GM18873 (cell line): ENCODE data around the gene RPN1.
"Not testable (repeated sequence)": the region's sequence is repeated elsewhere in the genome, so short reads cannot be mapped to it uniquely, and the experiment has no call there.

Experiments used
- ATAC-seq: cut with Tn5 transposase; IDR thresholded peaks from one replicate; pipeline ENCODE4 v1.9.1; 2021; ENCODE audit warnings: mild to moderate bottlenecking, moderate library complexity, moderate number of reproducible peaks; ENCODE audit not compliant: unreplicated experiment, low FRiP score

Gene RPN1

DNA sequence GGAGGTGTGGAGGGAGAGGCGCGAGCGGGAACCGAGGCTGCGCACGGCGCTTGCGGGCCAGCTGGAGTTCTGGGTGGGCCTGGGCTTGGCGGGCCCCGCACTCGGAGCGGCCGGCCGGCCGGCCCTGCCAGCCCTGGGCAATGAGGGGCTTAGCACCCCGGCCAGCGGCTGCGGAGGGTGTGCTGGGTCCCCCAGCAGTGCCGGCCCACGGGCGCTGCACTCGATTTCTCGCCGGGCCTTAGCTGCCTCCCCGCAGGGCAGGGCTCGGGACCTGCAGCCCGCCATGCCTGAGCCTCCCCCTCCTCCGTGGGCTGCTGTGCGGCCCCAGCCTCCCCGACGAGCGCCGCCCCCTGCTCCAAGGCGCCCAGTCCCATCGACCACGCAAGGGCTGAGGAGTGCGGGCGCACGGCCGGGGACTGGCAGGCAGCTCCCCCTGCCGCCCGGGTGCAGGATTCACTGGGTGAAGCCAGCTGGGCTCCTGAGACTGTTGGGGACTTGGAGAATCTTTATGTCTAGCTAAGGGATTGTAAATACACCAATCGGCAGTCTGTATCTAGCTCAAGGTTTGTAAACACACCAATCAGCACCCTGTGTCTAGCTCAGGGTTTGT is 2.9 kb upstream of the RPN1 start:
- ATAC-seq: not testable (repeated sequence)

GRCh38 chr3:128648940-128649663 is 1.5 kb downstream of the RPN1 start:
- no peak for ATAC-seq

- no peak for ATAC-seq
Observed at GRCh38 chr3:128648402-128648801, 2.2 kb downstream of the RPN1 start.

DNA sequence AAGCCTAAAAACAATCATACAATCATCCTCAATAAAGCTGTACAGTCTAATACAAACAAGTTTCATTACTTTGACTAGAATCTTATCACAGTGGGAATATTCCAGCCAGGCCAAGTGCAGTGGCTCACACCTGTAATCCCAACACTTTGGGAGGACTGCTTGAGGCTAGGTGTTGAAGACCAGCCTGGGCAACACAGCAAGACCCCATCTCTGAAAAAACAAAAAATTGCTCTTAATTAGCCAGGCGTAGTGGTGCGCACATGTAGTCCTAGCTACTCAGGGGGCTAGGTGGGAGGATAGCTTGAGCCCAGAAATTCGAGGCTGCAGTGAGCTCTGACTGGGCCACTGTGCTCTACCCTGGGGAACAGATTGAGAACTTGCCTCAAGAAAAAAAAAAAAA is 3.3 kb downstream of the RPN1 start:
- ATAC-seq: no peak

DNA sequence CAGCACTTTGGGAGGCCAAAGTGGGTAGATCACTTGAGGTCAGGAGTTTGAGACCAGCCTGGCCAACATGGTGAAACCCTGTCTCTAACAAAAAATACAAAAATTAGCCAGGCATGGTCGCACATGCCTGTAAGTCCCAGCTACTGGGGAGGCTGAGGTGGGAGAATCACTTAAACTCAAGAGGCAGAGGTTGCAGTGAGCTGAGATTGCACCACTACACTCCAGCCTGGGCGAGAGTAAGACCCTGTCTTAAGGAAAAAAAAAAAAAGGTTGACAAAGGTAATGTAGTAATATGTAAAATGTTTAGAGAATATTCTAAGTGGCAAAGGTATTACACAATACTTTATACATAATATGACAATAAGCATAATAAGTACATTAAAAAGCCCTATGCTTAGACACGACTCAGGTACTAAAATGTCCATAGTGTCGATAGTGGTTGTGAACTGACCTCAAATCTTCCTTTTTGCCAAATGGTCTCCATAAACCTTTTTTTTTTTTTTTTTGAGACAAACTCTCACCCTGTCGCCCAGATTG is 16.5 kb downstream of the RPN1 start:
- ATAC-seq: no peak

GRCh38 chr3:128632301-128632700 is 18.3 kb downstream of the RPN1 start:
- ATAC-seq: no peak

DNA sequence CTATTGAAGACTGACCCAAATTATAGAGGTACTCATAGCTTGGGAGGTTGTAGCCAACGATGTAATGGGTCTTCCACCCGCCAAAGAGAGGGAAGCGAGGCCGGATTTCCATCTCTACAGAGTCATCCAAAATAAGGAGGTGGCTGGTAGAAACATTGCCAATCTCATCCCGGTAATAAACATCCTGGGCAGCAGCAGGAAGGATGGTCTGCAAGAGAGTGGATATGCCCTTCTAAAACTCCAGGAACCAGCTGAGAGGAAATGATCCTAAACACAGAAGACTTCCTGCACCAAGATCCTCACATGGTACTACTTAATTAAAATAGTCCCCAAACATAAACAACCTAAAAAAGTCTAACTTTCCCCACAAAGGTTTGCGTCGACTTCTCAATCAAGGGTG is 20.7 kb downstream of the RPN1 start:
- ATAC-seq: no peak

GRCh38 chr3:128625409-128625945 is 25.1 kb downstream of the RPN1 start:
- no peak for ATAC-seq

DNA sequence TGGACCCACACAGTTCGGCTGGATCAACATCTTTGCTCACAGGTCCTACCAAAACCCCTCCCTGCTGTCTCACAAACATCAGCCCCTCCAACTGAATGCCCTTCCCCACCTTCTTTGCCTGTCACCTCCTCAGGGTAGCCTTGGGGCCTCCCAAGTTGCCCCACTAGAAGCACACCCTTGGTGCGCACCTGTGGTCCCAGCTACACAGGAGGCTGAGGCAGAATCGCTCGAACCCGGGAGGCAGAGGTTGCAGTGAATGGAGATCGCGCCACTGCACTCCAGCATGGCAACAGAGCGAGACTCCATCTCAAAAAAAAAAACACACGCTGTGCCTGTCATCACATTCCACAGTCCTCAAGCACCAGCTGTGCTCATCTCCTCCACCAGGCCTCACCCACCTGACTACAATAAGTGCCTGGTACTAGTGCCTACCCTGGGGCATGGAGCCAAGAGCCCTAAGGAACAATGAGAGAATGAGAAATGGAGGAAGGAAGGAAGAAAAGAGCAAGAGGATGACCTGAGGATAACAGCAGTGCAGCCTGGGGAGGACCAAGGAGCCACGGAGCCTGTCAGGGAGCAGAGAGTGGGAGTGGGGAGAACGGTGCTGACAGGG is 26.0 kb downstream of the RPN1 start:
- ATAC-seq: no peak

DNA sequence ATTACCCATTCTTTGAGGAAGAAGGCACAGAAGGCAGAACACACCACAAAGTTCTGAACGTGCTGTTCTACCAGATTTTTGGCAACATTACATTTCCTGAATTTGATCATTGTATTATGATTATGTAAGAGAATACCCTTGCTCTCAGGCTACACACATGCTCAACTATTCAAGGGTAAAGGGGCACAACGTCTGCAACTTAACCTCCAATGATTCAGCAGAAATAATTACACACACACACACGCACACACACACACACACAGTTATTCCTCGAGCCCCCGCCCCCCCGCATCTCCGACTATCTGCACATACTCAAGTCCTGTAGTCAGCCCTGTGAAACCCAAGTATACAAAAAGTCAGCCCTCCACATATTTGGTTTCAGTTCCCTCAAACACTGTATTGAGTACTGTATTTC is 26.8 kb downstream of the RPN1 start:
- ATAC-seq: no peak

DNA sequence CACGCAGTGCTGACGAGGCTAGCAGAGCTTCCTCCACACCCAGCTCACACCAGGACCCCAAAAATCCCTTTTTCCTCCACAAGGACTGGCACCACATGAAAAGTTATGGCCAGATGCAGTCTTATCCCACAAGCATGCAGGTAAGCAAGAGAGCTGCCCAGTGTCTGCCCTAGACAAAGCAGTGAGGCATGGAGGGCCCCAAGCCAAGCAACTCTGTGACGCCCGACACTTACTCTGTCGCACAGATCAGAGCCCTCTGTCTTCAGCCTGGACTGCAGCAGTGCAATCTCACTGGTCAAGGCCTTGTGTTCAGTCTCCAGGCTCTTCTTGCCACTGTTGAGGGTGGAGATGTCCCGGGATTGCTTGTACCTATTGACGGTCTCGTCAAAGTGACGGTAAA is 28.7 kb downstream of the RPN1 start:
- ATAC-seq: no peak

- ATAC-seq: no peak
Observed at GRCh38 chr3:128621234-128621633, 29.4 kb downstream of the RPN1 start.

DNA sequence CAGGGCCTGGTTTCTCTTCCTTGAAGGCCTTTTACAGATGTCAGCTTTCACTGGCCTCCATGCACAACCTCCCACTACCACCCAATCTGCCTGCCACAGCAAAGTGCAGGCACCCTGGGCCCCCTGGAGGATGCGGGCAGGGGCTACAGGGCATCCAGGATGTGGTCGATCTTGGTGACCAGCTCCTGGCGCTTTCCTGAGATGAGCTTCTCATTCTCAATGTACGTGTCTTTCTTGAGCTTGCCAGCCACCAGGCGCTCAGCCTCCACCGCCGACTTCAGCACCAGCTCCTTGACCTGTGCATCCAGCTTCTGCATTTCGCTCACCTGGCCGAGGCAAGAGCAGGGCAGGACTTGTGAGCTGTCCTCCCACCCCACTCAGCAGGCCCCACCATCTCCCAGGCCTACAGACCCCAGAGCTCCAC is 30.3 kb downstream of the RPN1 start:
- no peak for ATAC-seq

- no peak for ATAC-seq
Observed at GRCh38 chr3:128619146-128619890, 31.3 kb downstream of the RPN1 start.

DNA sequence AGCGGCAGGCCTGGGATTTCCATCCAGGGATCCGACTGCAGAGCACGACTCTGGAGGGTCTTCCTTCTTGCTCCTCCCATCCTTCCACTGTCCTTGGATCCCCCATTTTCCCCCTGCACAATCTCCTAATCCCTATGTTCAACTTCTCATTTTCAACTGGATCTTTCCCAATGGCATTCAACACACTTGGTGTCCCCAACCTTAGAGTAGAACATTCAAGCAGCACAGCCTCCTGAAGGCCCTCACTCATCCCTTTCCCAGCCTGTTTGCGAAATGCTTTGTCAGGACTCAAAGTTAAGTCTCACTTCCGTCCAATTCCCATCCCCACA is 32.3 kb downstream of the RPN1 start:
- no peak for ATAC-seq

DNA sequence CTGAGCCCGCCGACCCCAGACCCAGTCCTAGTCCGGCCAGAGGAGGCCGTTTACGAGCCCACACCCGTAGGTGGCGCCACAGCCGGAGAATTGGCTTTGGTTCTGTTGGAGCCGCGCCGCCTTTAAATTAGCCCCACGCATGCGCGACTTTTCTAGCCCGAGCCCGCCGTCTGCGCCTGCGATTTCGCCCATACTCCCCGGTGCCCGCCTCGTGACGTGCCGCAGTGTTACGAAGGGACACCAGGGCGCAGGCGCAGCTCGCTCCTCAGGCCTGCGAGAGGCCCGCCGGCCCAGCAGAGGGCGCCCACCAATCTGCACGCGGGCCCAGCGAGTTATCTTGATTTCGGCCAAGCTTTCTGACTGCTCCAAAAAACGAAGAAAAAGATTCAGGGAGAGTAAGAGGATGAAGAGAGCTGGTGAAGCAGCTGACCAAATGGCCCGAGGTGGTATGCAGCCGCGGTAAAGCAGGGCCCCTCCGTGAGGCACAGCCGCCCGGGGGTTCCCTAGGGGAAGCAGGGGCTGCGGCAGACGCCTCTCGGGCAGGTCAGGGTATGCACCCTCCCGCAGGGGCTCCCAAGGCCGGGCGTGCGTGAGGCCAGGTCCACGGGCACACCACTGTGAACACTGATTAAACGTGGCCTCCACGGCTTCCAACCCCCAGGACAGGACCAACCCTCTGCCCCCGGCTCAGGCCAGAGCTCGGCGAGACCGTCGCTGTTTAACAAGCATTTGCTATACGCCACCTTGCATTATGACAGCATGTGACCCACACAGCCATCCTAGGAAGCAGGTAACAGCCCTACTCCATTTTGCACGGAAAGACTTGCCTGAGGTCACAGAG is 32.8 kb downstream of the RPN1 start:
- peak; percentile 69 for ATAC-seq

- no peak for ATAC-seq
Observed at GRCh38 chr3:128617270-128617556, 33.4 kb downstream of the RPN1 start.

GRCh38 chr3:128616516-128617269 is 33.9 kb downstream of the RPN1 start:
- ATAC-seq: no peak

DNA sequence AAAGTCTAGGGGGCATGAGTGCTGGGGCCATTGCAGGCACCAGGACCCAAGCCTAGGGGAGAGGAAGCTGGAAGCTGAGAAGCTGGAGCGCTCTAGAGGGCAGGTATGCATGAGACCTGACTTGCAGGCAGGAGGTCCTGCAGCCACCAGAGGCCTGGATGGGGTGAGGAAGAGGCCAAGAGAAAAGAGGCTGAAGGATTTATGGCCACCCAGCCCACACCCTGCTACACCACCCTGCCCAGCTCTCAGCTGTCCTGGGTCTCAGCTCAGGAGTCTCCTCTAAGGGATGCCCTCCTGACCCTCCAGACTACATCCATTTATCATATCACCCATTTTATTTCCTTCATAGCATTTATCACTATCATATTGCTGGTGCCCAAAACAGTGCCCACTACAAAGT is 36.5 kb downstream of the RPN1 start:
- ATAC-seq: no peak
